ENCODE measurements around the gene TCP11L1.
A peak's percentile ranks its signal among the peaks of the same experiment; 100 is the strongest.

TCP11L1 gene

GRCh38 chr11:33021937-33022336, 17.4 kb upstream of the TCP11L1 start:
- Histone ChIP-seq H2AFZ (ENCODE audit: low read depth, low read length) (no peak overlapping the region), H2BK12ac (ENCODE audit: low read length in 2 of 2) (no peak overlapping the region), H3K9ac (ENCODE audit: low read length) (no peak overlapping the region), H3K14ac (ENCODE audit: low read length in 2 of 2) (no peak overlapping the region), H3K27me3 (ENCODE audit: control insufficient read depth in 1 of 2, insufficient read depth in 1 of 2, low read length in 2 of 2) (no peaks in the 10 kb centered on the region), H3K9me3 (ENCODE audit: control insufficient read depth, low read length) (no peaks in the 10 kb centered on the region), H3K36me3 (ENCODE audit: control insufficient read depth in 1 of 2, insufficient read depth in 2 of 2, low read depth in 1 of 2, low read length in 2 of 2) (no peaks in the 10 kb centered on the region), H2AK5ac (ENCODE audit: low read length, severe bottlenecking) (no peak overlapping the region), H3K4me3 (ENCODE audit: insufficient read depth in 1 of 2, low read depth in 1 of 2, low read length in 2 of 2) (no peak overlapping the region), H3K79me1 (replicated peaks; ENCODE audit: low read length, poor library complexity, severe bottlenecking) (peaks cover 18% of the 10 kb centered on the region), H3K18ac (ENCODE audit: low read depth in 1 of 2, low read length in 2 of 2) (no peak overlapping the region), H4K91ac (ENCODE audit: low read length) (no peak overlapping the region), H2BK5ac (ENCODE audit: low read depth, low read length, poor library complexity, severe bottlenecking) (no peak overlapping the region), H3K4me2 (ENCODE audit: low read length, poor library complexity, severe bottlenecking) (no peak overlapping the region), H2BK120ac (ENCODE audit: low read depth, low read length) (no peak overlapping the region), H4K8ac (ENCODE audit: low read length) (no peak overlapping the region), H3K27ac (ENCODE audit: low read length, poor library complexity, severe bottlenecking) (no peak overlapping the region), H2BK15ac (ENCODE audit: low read depth, poor library complexity, severe bottlenecking) (no peak overlapping the region), H3K23ac (ENCODE audit: low read length in 2 of 2) (no peak overlapping the region), H3K4ac (ENCODE audit: low read depth in 1 of 2, low read length in 2 of 2) (no peak overlapping the region), H3K4me1 (ENCODE audit: control insufficient read depth, insufficient read depth, low read depth, low read length) (peaks cover 3% of the 10 kb centered on the region)
- no peak for DNase-seq
- no CpG with 5 or more reads among the region's 1 CpG for WGBS

DNA sequence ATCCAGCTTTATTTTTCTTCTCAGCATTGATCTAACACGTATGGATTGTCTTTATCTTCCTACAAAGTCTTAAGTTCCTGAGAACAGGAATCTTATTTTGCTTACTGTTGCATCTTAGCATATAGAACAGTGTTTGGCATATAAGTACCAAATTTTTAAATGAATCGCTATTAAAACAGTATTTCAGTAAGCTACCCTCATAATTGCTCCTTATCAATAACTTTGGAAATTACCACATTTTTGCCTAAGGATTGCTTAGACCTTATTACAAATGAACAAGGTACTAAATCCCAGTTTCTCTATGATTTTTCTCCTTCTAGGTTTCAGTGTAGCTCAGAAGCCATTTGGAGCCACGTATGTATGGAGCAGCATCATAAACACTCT, 14.0 kb upstream of the TCP11L1 start:
- Histone ChIP-seq H3K27ac (ENCODE audit: low read length, poor library complexity, severe bottlenecking) (no peak overlapping the region), H3K4ac (ENCODE audit: low read depth in 1 of 2, low read length in 2 of 2) (no peak overlapping the region), H2BK120ac (ENCODE audit: low read depth, low read length) (no peak overlapping the region)

GRCh38 chr11:33027233-33027632, 12.1 kb upstream of the TCP11L1 start:
- H2BK15ac ChIP-seq (ENCODE audit: low read depth, poor library complexity, severe bottlenecking) = no peak overlapping the region
- no peak overlapping the region for H3K23ac ChIP-seq (ENCODE audit: low read length in 2 of 2)
- no peak overlapping the region for H3K18ac ChIP-seq (ENCODE audit: low read depth in 1 of 2, low read length in 2 of 2)
- H2BK5ac ChIP-seq (ENCODE audit: low read depth, low read length, poor library complexity, severe bottlenecking) = no peak overlapping the region
- no peak overlapping the region for H2BK120ac ChIP-seq (ENCODE audit: low read depth, low read length)
- peaks cover 0 to 4% of the 10 kb centered on the region in 2 experiments for H3K36me3 ChIP-seq (ENCODE audit: control insufficient read depth in 1 of 2, insufficient read depth in 2 of 2, low read depth in 1 of 2, low read length in 2 of 2)
- H3K79me1 ChIP-seq (replicated peaks; ENCODE audit: low read length, poor library complexity, severe bottlenecking) = peaks cover 6% of the 10 kb centered on the region
- H3K9me3 ChIP-seq (ENCODE audit: control insufficient read depth, low read length) = no peaks in the 10 kb centered on the region
- no peak overlapping the region for H3K14ac ChIP-seq (ENCODE audit: low read length in 2 of 2)
- H3K4me2 ChIP-seq (ENCODE audit: low read length, poor library complexity, severe bottlenecking) = no peak overlapping the region
- H2AFZ ChIP-seq (ENCODE audit: low read depth, low read length) = no peak overlapping the region
- no peak overlapping the region for H3K9ac ChIP-seq (ENCODE audit: low read length)
- WGBS = 93% methylated on average over 2 of the region's 2 CpGs
- H3K27ac ChIP-seq (ENCODE audit: low read length, poor library complexity, severe bottlenecking) = no peak overlapping the region
- H3K4me3 ChIP-seq (ENCODE audit: insufficient read depth in 1 of 2, low read depth in 1 of 2, low read length in 2 of 2) = no peak overlapping the region
- H4K91ac ChIP-seq (ENCODE audit: low read length) = no peak overlapping the region
- no peaks in the 10 kb centered on the region for H3K27me3 ChIP-seq (ENCODE audit: control insufficient read depth in 1 of 2, insufficient read depth in 1 of 2, low read length in 2 of 2)
- no peak overlapping the region for H2BK12ac ChIP-seq (ENCODE audit: low read length in 2 of 2)
- no peaks in the 10 kb centered on the region for H3K4me1 ChIP-seq (ENCODE audit: control insufficient read depth, insufficient read depth, low read depth, low read length)
- H4K8ac ChIP-seq (ENCODE audit: low read length) = no peak overlapping the region
- no peak overlapping the region for H2AK5ac ChIP-seq (ENCODE audit: low read length, severe bottlenecking)
- no peak overlapping the region for H3K4ac ChIP-seq (ENCODE audit: low read depth in 1 of 2, low read length in 2 of 2)
- no peak for DNase-seq

More for the DNA sequence above, 14.0 kb upstream of the TCP11L1 start:
- Histone ChIP-seq H2BK15ac (ENCODE audit: low read depth, poor library complexity, severe bottlenecking) (no peak overlapping the region), H3K79me1 (replicated peaks; ENCODE audit: low read length, poor library complexity, severe bottlenecking) (peaks cover 6% of the 10 kb centered on the region), H3K4me1 (ENCODE audit: control insufficient read depth, insufficient read depth, low read depth, low read length) (no peaks in the 10 kb centered on the region), H3K23ac (ENCODE audit: low read length in 2 of 2) (no peak overlapping the region), H3K4me3 (ENCODE audit: insufficient read depth in 1 of 2, low read depth in 1 of 2, low read length in 2 of 2) (no peak overlapping the region), H3K14ac (ENCODE audit: low read length in 2 of 2) (no peak overlapping the region), H4K8ac (ENCODE audit: low read length) (no peak overlapping the region), H2BK12ac (ENCODE audit: low read length in 2 of 2) (no peak overlapping the region), H2AK5ac (ENCODE audit: low read length, severe bottlenecking) (no peak overlapping the region), H2AFZ (ENCODE audit: low read depth, low read length) (no peak overlapping the region), H3K18ac (ENCODE audit: low read depth in 1 of 2, low read length in 2 of 2) (no peak overlapping the region), H2BK5ac (ENCODE audit: low read depth, low read length, poor library complexity, severe bottlenecking) (no peak overlapping the region), H4K91ac (ENCODE audit: low read length) (no peak overlapping the region), H3K27me3 (ENCODE audit: control insufficient read depth in 1 of 2, insufficient read depth in 1 of 2, low read length in 2 of 2) (no peaks in the 10 kb centered on the region), H3K4me2 (ENCODE audit: low read length, poor library complexity, severe bottlenecking) (no peak overlapping the region), H3K9me3 (ENCODE audit: control insufficient read depth, low read length) (no peaks in the 10 kb centered on the region), H3K9ac (ENCODE audit: low read length) (no peak overlapping the region), H3K36me3 (ENCODE audit: control insufficient read depth in 1 of 2, insufficient read depth in 2 of 2, low read depth in 1 of 2, low read length in 2 of 2) (no peaks in the 10 kb centered on the region)
- WGBS = 93% methylated on average over 1 of the region's 3 CpGs
- DNase-seq = no peak

GRCh38 chr11:33027846-33028536, 11.4 kb upstream of the TCP11L1 start:
- DNase-seq = peak; percentile 22
- Histone ChIP-seq H3K9ac (ENCODE audit: low read length) (no peak overlapping the region), H3K27ac (ENCODE audit: low read length, poor library complexity, severe bottlenecking) (no peak overlapping the region), H3K36me3 (ENCODE audit: control insufficient read depth in 1 of 2, insufficient read depth in 2 of 2, low read depth in 1 of 2, low read length in 2 of 2) (peaks cover 0 to 7% of the 10 kb centered on the region in 2 experiments), H3K4me2 (ENCODE audit: low read length, poor library complexity, severe bottlenecking) (no peak overlapping the region), H2AFZ (ENCODE audit: low read depth, low read length) (no peak overlapping the region), H3K9me3 (ENCODE audit: control insufficient read depth, low read length) (no peaks in the 10 kb centered on the region), H2BK12ac (ENCODE audit: low read length in 2 of 2) (no peak overlapping the region), H3K14ac (ENCODE audit: low read length in 2 of 2) (no peak overlapping the region), H2BK5ac (ENCODE audit: low read depth, low read length, poor library complexity, severe bottlenecking) (no peak overlapping the region), H4K91ac (ENCODE audit: low read length) (no peak overlapping the region), H3K23ac (ENCODE audit: low read length in 2 of 2) (no peak overlapping the region), H2BK15ac (ENCODE audit: low read depth, poor library complexity, severe bottlenecking) (no peak overlapping the region), H3K18ac (ENCODE audit: low read depth in 1 of 2, low read length in 2 of 2) (no peak overlapping the region), H3K4ac (ENCODE audit: low read depth in 1 of 2, low read length in 2 of 2) (no peak overlapping the region), H4K8ac (ENCODE audit: low read length) (no peak overlapping the region), H2BK120ac (ENCODE audit: low read depth, low read length) (no peak overlapping the region), H3K4me3 (ENCODE audit: insufficient read depth in 1 of 2, low read depth in 1 of 2, low read length in 2 of 2) (no peak overlapping the region), H3K4me1 (ENCODE audit: control insufficient read depth, insufficient read depth, low read depth, low read length) (no peaks in the 10 kb centered on the region), H3K27me3 (ENCODE audit: control insufficient read depth in 1 of 2, insufficient read depth in 1 of 2, low read length in 2 of 2) (no peaks in the 10 kb centered on the region), H2AK5ac (ENCODE audit: low read length, severe bottlenecking) (no peak overlapping the region), H3K79me1 (replicated peaks; ENCODE audit: low read length, poor library complexity, severe bottlenecking) (peaks cover 6% of the 10 kb centered on the region)
- no CpG with 5 or more reads among the region's 4 CpGs for WGBS
